ENCODE measurements around the gene EML2.

DNA sequence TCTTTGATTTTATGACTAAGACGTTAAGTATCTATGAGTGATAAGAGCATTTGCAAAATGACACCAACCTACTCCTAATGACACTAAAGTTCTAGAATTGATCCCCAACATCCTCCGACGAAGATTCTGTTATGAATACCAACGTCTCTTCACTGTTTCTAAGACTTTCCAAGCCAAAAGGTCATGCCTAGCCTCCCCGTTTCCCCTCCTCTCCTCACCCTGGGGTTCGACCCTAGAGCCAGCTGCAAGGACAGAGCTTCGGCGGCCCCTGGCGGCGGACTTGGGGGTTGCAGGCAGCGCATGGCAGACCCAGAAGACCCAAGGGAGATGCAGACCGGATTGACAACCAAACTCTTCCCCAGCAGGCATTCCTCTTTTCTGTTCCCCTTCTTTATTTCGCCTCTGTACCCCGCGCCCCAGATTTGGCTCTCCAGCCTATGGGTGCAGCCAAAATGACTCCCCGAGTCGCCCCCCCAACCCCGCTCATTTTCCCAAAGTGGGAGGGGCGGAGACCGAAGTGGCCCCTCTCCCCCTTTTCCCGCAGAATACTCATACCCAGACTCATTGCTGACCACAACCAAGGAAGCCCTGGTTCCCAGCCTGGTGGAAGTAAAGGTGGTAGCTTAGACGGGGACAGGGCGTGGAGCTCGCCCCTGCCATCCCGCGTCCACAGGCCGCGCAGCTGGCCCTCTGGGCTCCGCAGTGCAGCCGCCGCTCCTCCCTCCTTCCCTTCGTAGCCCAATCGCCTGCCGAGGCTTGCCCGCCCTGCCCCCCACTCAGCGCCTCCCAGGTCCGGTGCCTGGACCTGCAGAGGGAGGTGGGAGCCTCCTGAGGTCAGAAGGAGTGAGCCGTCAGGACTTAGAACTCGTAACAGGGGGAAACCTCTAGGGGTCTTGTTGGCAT, 4.1 kb upstream of the EML2 start:
- TF ChIP-seq, protein P1, sequence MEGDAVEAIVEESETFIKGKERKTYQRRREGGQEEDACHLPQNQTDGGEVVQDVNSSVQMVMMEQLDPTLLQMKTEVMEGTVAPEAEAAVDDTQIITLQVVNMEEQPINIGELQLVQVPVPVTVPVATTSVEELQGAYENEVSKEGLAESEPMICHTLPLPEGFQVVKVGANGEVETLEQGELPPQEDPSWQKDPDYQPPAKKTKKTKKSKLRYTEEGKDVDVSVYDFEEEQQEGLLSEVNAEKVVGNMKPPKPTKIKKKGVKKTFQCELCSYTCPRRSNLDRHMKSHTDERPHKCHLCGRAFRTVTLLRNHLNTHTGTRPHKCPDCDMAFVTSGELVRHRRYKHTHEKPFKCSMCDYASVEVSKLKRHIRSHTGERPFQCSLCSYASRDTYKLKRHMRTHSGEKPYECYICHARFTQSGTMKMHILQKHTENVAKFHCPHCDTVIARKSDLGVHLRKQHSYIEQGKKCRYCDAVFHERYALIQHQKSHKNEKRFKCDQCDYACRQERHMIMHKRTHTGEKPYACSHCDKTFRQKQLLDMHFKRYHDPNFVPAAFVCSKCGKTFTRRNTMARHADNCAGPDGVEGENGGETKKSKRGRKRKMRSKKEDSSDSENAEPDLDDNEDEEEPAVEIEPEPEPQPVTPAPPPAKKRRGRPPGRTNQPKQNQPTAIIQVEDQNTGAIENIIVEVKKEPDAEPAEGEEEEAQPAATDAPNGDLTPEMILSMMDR (IDR thresholded peaks at IDR 0.05) = peak; percentile 89 to 96 (median 92)
- TF ChIP-seq POLR2A (IDR thresholded peaks at IDR 0.05) = no peak

All from uterus (tissue), 2 donors.